DND-41 (cell line): ENCODE results near the gene IVNS1ABP.

Source experiments
- ATAC-seq: fragments of 200-7000 bp; cut with Tn5 transposase; 3 replicates; pipeline ENCODE4 v1.9.1; 2021; ENCODE audit warnings: low read depth; ENCODE audit not compliant: insufficient read depth
- DNase-seq: peaks from one replicate; pipeline ENCODE4 v3.0.0-alpha.2; 2020
- H2AFZ ChIP-seq: 2 replicates; pipeline ENCODE4 v1.6.0; 2012; ENCODE audit warnings: low read depth, low read length
- H3K27ac ChIP-seq: 2 replicates; pipeline ENCODE4 v1.5.1; 2012; ENCODE audit warnings: low read length, inconsistent platforms
- H3K27me3 ChIP-seq: fragments of 200-600 bp; sonication (generic); 2 replicates; pipeline ENCODE4 v1.6.0; 2012; ENCODE audit warnings: low read length, mild to moderate bottlenecking, inconsistent platforms; ENCODE audit not compliant: insufficient read depth, poor library complexity
- H3K36me3 ChIP-seq: 2 replicates; pipeline ENCODE4 v1.5.1; 2012; ENCODE audit warnings: low read length, inconsistent platforms; ENCODE audit not compliant: insufficient read depth
- H3K4me1 ChIP-seq: 2 replicates; pipeline ENCODE4 v1.5.1; 2012; ENCODE audit warnings: mild to moderate bottlenecking, low read length; ENCODE audit not compliant: insufficient read depth
- H3K4me2 ChIP-seq: 2 replicates; pipeline ENCODE4 v1.6.0; 2012; ENCODE audit warnings: mild to moderate bottlenecking, moderate library complexity, low read length, inconsistent platforms; ENCODE audit not compliant: insufficient read depth
- H3K4me3 ChIP-seq, 2 experiments: fragments of 200-600 bp in 1 of 2; shearing (Covaris generic) in 1 of 2; 2 replicates each; pipeline ENCODE4 v1.5.1; 2012 to 2016; ENCODE audit warnings: inconsistent platforms in 2 of 2, low read length in 2 of 2, mild to moderate bottlenecking in 2 of 2, low read depth in 1 of 2, moderate library complexity in 1 of 2
- H3K79me2 ChIP-seq: 2 replicates; pipeline ENCODE4 v1.6.0; 2012; ENCODE audit warnings: low read length, inconsistent platforms; ENCODE audit not compliant: insufficient read depth
- H3K9ac ChIP-seq: 2 replicates; pipeline ENCODE4 v1.6.0; 2012; ENCODE audit warnings: low read depth, mild to moderate bottlenecking, inconsistent platforms, low read length, moderate library complexity
- H3K9me3 ChIP-seq: 2 replicates; pipeline ENCODE4 v1.5.1; 2012; ENCODE audit warnings: low read length, moderate library complexity, mild to moderate bottlenecking, inconsistent platforms; ENCODE audit not compliant: insufficient read depth, severe bottlenecking
- H4K20me1 ChIP-seq: 2 replicates; pipeline ENCODE4 v1.6.0; 2012; ENCODE audit warnings: low read length; ENCODE audit not compliant: insufficient read depth
- EZH2 ChIP-seq: IDR thresholded peaks from 3 replicates; pipeline ENCODE4 v1.6.1; 2012; ENCODE audit warnings: borderline replicate concordance, low read depth, mild to moderate bottlenecking, moderate library complexity, low read length, inconsistent platforms; ENCODE audit not compliant: severe bottlenecking
- TF ChIP-seq, protein P1 (sequence below): IDR thresholded peaks from 2 replicates; pipeline ENCODE4 v1.5.1; 2012; ENCODE audit warnings: borderline replicate concordance, low read length, moderate library complexity, mild to moderate bottlenecking; ENCODE audit not compliant: poor library complexity, severe bottlenecking; ENCODE audit errors: extremely low read depth

The IVNS1ABP gene

GRCh38 chr1:185284533-185285276 lies 32.3 kb downstream of the IVNS1ABP start:
- Histone ChIP-seq H3K4me3 (no peak overlapping the region), H3K4me2 (no peak overlapping the region), H3K4me1 (peaks cover 15% of the 10 kb centered on the region), H3K79me2 (no peaks in the 10 kb centered on the region), H3K27ac (no peak overlapping the region), H2AFZ (no peak overlapping the region), H3K27me3 (no peaks in the 10 kb centered on the region), H3K9me3 (no peaks in the 10 kb centered on the region), H4K20me1 (no peaks in the 10 kb centered on the region), H3K9ac (no peak overlapping the region), H3K36me3 (no peaks in the 10 kb centered on the region)
- ATAC-seq: 0 out of 3 replicates have a peak, but pooled peaks have one; percentile 22
- no peak for TF ChIP-seq EZH2
- TF ChIP-seq, protein P1, sequence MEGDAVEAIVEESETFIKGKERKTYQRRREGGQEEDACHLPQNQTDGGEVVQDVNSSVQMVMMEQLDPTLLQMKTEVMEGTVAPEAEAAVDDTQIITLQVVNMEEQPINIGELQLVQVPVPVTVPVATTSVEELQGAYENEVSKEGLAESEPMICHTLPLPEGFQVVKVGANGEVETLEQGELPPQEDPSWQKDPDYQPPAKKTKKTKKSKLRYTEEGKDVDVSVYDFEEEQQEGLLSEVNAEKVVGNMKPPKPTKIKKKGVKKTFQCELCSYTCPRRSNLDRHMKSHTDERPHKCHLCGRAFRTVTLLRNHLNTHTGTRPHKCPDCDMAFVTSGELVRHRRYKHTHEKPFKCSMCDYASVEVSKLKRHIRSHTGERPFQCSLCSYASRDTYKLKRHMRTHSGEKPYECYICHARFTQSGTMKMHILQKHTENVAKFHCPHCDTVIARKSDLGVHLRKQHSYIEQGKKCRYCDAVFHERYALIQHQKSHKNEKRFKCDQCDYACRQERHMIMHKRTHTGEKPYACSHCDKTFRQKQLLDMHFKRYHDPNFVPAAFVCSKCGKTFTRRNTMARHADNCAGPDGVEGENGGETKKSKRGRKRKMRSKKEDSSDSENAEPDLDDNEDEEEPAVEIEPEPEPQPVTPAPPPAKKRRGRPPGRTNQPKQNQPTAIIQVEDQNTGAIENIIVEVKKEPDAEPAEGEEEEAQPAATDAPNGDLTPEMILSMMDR: no peak
- DNase-seq: no peak

DNA sequence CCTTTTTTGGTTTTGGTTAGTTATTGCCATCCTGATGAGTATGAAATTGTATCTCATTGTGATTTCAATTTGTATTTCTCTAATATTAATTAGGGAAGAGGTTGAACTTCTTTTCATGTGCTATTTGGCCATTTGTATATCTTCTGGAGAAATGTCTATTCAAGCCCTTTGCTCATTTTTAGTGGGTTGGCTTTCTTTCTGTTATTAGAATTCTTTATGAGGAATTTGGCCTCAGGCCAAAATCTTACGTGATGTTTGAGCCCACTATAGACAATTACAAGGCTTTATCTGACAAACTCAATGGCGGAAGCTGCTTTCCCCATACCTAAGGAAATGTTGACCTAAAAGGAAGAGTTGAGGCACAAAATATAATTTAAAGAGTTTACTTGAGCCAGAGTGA lies 32.9 kb downstream of the IVNS1ABP start:
- Histone ChIP-seq H3K9ac (no peak overlapping the region), H3K4me1 (peaks cover 15% of the 10 kb centered on the region), H3K27me3 (no peaks in the 10 kb centered on the region), H3K9me3 (no peaks in the 10 kb centered on the region), H3K27ac (no peak overlapping the region), H3K79me2 (no peaks in the 10 kb centered on the region), H3K4me3 (no peak overlapping the region), H2AFZ (no peak overlapping the region), H3K36me3 (no peaks in the 10 kb centered on the region), H3K4me2 (no peak overlapping the region), H4K20me1 (no peaks in the 10 kb centered on the region)
- TF ChIP-seq, protein P1: no peak
- no peak for TF ChIP-seq EZH2
- DNase-seq (no peak), ATAC-seq (no peak)

GRCh38 chr1:185281245-185281644 lies 35.8 kb downstream of the IVNS1ABP start:
- peaks cover 15% of the 10 kb centered on the region for H3K4me1 ChIP-seq
- no peaks in the 10 kb centered on the region for H4K20me1 ChIP-seq
- H3K4me2 ChIP-seq: 0 out of 2 replicates have a peak overlapping the region, but pooled peaks have one; percentile 9
- H2AFZ ChIP-seq: peak overlapping the region; percentile 40
- H3K4me3 ChIP-seq: no peak overlapping the region
- ATAC-seq: peak; percentile 85
- H3K9me3 ChIP-seq: no peaks in the 10 kb centered on the region
- H3K27me3 ChIP-seq: no peaks in the 10 kb centered on the region
- H3K27ac ChIP-seq: peak overlapping the region; percentile 17; the same call in 1 of the 2 replicates
- H3K9ac ChIP-seq: no peak overlapping the region
- no peak for DNase-seq
- H3K79me2 ChIP-seq: no peaks in the 10 kb centered on the region
- no peaks in the 10 kb centered on the region for H3K36me3 ChIP-seq
- TF ChIP-seq EZH2: no peak
- TF ChIP-seq, protein P1: no peak
